H1 (cell line): Measurements from ENCODE around the gene ADAM22. TPM values are rescaled to one million over a fixed set of nuclear protein-coding genes. Genes with fewer than 3 reads are reported as not detected.

Experiments used
- CTCF ChIA-PET: fragments of 300-600 bp; sonication (Branson Sonifier 250); formaldehyde crosslinking; loops from one replicate; lab custom pipeline; 2021; ENCODE audit not compliant: partially characterized antibody; lab: Charles Lee
- POLR2A ChIA-PET: fragments of 300-600 bp; sonication (Branson Sonifier 250); formaldehyde crosslinking; loops from one replicate; lab custom pipeline; 2021; ENCODE audit warnings: inconsistent platforms; ENCODE audit not compliant: partially characterized antibody; lab: Charles Lee
- DNase-seq, 2 experiments: peaks; one replicate each; pipeline versions ENCODE4 v3.0.0 to v3.0.0-alpha.2; 2010 to 2022; ENCODE audit warnings: low spot score in 2 of 2, low read depth in 1 of 2, mixed read lengths in 1 of 2
- FAIRE-seq: peaks from 2 replicates; lab custom pipeline; 2011; peaks lifted over from hg19 to GRCh38; lab: Jason Lieb, UNC
- H2AFZ ChIP-seq: 2 replicates; pipeline ENCODE4 v1.8.1; 2012; ENCODE audit warnings: low read length, inconsistent platforms
- H2AK5ac ChIP-seq: 2 replicates; pipeline ENCODE4 v1.6.1; 2013; ENCODE audit warnings: low read depth, low read length
- H2BK120ac ChIP-seq: replicated peaks from 2 replicates; pipeline ENCODE3; 2013; ENCODE audit warnings: low read depth, low read length, inconsistent platforms
- H2BK12ac ChIP-seq: 2 replicates; pipeline ENCODE4 v1.6.1; 2013; ENCODE audit warnings: low read depth, low read length
- H2BK15ac ChIP-seq: 2 replicates; pipeline ENCODE4 v1.6.1; 2013; ENCODE audit warnings: low read length
- H2BK20ac ChIP-seq: 2 replicates; pipeline ENCODE4 v1.6.1; 2013; ENCODE audit warnings: low read length
- H2BK5ac ChIP-seq: 2 replicates; pipeline ENCODE4 v1.6.1; 2013; ENCODE audit warnings: low read depth, low read length
- H3K14ac ChIP-seq: 2 replicates; pipeline ENCODE4 v1.6.1; 2013; ENCODE audit warnings: inconsistent platforms; ENCODE audit not compliant: insufficient read length
- H3K18ac ChIP-seq: 2 replicates; pipeline ENCODE4 v1.6.1; 2013; ENCODE audit warnings: low read length; ENCODE audit errors: extremely low read depth
- H3K23ac ChIP-seq: 2 replicates; pipeline ENCODE4 v1.6.1; 2013; ENCODE audit warnings: inconsistent platforms; ENCODE audit not compliant: insufficient read length
- H3K23me2 ChIP-seq: 2 replicates; pipeline ENCODE4 v1.6.1; 2013; ENCODE audit warnings: low read depth, low read length
- H3K27ac ChIP-seq: 2 replicates; pipeline ENCODE4 v1.6.1; 2011; ENCODE audit warnings: low read depth, low read length, inconsistent platforms
- H3K27me3 ChIP-seq, 4 experiments: replicated peaks in 1 of 4; 1 replicate in 1 of 4; 2 replicates in 3 of 4; pipeline versions ENCODE4 v1.6.1 to v1.8.1; 2011 to 2013; ENCODE audit warnings: low read length in 3 of 4, mild to moderate bottlenecking in 3 of 4, inconsistent platforms in 2 of 4, mixed read lengths in 2 of 4, moderate library complexity in 1 of 4; ENCODE audit not compliant: control insufficient read depth in 3 of 4, insufficient read depth in 3 of 4; ENCODE audit errors: extremely low read depth in 1 of 4
- H3K36me3 ChIP-seq, 4 experiments: 2 replicates each; pipeline versions ENCODE4 v1.6.1 to v1.8.1; 2011 to 2013; ENCODE audit warnings: mild to moderate bottlenecking in 4 of 4, low read length in 3 of 4, moderate library complexity in 2 of 4, control low read depth in 1 of 4, inconsistent platforms in 1 of 4; ENCODE audit not compliant: insufficient read depth in 4 of 4, control insufficient read depth in 2 of 4
- H3K4ac ChIP-seq: replicated peaks from 2 replicates; pipeline ENCODE3; 2013; ENCODE audit warnings: low read length, low read depth, mixed read lengths, inconsistent platforms; ENCODE audit not compliant: insufficient read length
- H3K4me1 ChIP-seq, 4 experiments: replicated peaks in 1 of 4; 1 replicate in 1 of 4; 2 replicates in 3 of 4; pipeline versions ENCODE4 v1.6.1 to v1.8.1; 2011 to 2013; ENCODE audit warnings: low read length in 3 of 4, inconsistent platforms in 2 of 4, mixed read lengths in 1 of 4; ENCODE audit not compliant: insufficient read depth in 4 of 4, control insufficient read depth in 3 of 4
- H3K4me2 ChIP-seq, 2 experiments: 2 replicates each; pipeline versions ENCODE4 v1.6.1 to v1.8.1; 2011 to 2013; ENCODE audit warnings: low read depth in 2 of 2, low read length in 2 of 2, control low read depth in 1 of 2, inconsistent platforms in 1 of 2, mild to moderate bottlenecking in 1 of 2; ENCODE audit not compliant: insufficient read depth in 1 of 2
- H3K4me3 ChIP-seq, 4 experiments: fragments of 200-600, 300-600 bp in 1 of 4; sonication (generic), shearing (Covaris generic), sonication (Bioruptor Twin) in 1 of 4; 2 replicates each; pipeline versions ENCODE4 v1.5.1 to v1.8.1; 2011 to 2016; ENCODE audit warnings: low read length in 4 of 4, low read depth in 3 of 4, control low read depth in 2 of 4, inconsistent platforms in 2 of 4, mild to moderate bottlenecking in 2 of 4, mixed read lengths in 1 of 4, moderate library complexity in 1 of 4; ENCODE audit not compliant: insufficient read depth in 2 of 4; ENCODE audit errors: extremely low read depth in 1 of 4
- H3K56ac ChIP-seq: replicated peaks from 2 replicates; pipeline ENCODE3; 2013; ENCODE audit warnings: low read depth, mild to moderate bottlenecking, mixed read lengths, low read length, inconsistent platforms; ENCODE audit not compliant: insufficient read length
- H3K79me1 ChIP-seq: 2 replicates; pipeline ENCODE4 v1.6.1; 2013; ENCODE audit warnings: low read depth, low read length, control low read depth
- H3K79me2 ChIP-seq, 2 experiments: 2 replicates each; pipeline versions ENCODE4 v1.6.1 to v1.8.1; 2012 to 2013; ENCODE audit warnings: low read length in 2 of 2, mild to moderate bottlenecking in 2 of 2, inconsistent platforms in 1 of 2; ENCODE audit not compliant: insufficient read depth in 2 of 2, control insufficient read depth in 1 of 2
- H3K9ac ChIP-seq, 4 experiments: replicated peaks in 1 of 4; 1 replicate in 1 of 4; 2 replicates in 3 of 4; pipeline versions ENCODE4 v1.6.1 to v1.8.1; 2011 to 2013; ENCODE audit warnings: low read depth in 3 of 4, low read length in 3 of 4, control low read depth in 2 of 4, mild to moderate bottlenecking in 2 of 4, moderate library complexity in 2 of 4, inconsistent platforms in 1 of 4; ENCODE audit errors: extremely low read depth in 1 of 4
- H3K9me3 ChIP-seq, 2 experiments: 2 replicates each; pipeline versions ENCODE4 v1.6.1 to v1.8.1; 2012 to 2013; ENCODE audit warnings: mild to moderate bottlenecking in 2 of 2, moderate library complexity in 2 of 2, control low read depth in 1 of 2, inconsistent platforms in 1 of 2, low read depth in 1 of 2, low read length in 1 of 2, mixed read lengths in 1 of 2; ENCODE audit not compliant: insufficient read depth in 2 of 2
- H4K20me1 ChIP-seq, 2 experiments: replicated peaks in 1 of 2; 2 replicates each; pipeline versions ENCODE3 to v1.8.1; 2011 to 2013; ENCODE audit warnings: inconsistent platforms in 2 of 2, low read length in 2 of 2, mild to moderate bottlenecking in 1 of 2; ENCODE audit not compliant: insufficient read depth in 2 of 2, control insufficient read depth in 1 of 2
- H4K5ac ChIP-seq: 2 replicates; pipeline ENCODE4 v1.6.1; 2013; ENCODE audit warnings: low read length, low read depth, mixed read lengths, inconsistent platforms; ENCODE audit not compliant: insufficient read length
- H4K8ac ChIP-seq: 2 replicates; pipeline ENCODE4 v1.8.0; 2013; ENCODE audit warnings: mild to moderate bottlenecking, moderate library complexity, low read length, inconsistent platforms; ENCODE audit not compliant: insufficient read depth; ENCODE audit errors: extremely low read depth
- H4K91ac ChIP-seq: replicated peaks from 2 replicates; pipeline ENCODE3; 2013; ENCODE audit warnings: low read length, mixed read lengths, inconsistent platforms; ENCODE audit not compliant: insufficient read length
- CHD1 ChIP-seq: IDR thresholded peaks from 2 replicates; pipeline ENCODE4 v1.6.1; 2012; ENCODE audit warnings: low read depth, low read length, improper control_type of control experiment
- EZH2 ChIP-seq: fragments of 200-600 bp; sonication (generic); IDR thresholded peaks from 2 replicates; pipeline ENCODE4 v1.7.1; 2012; ENCODE audit warnings: low read depth, mild to moderate bottlenecking, moderate library complexity, low read length, inconsistent platforms; ENCODE audit not compliant: severe bottlenecking
- FOSL1 ChIP-seq: IDR thresholded peaks from 2 replicates; pipeline ENCODE4 v1.6.1; 2011; ENCODE audit warnings: mild to moderate bottlenecking, low read depth, low read length, moderate library complexity; ENCODE audit not compliant: insufficient read depth
- GABPA ChIP-seq: IDR thresholded peaks from 2 replicates; pipeline ENCODE4 v1.6.1; 2011; ENCODE audit warnings: mild to moderate bottlenecking, low read length, moderate library complexity, borderline replicate concordance; ENCODE audit not compliant: insufficient read depth
- KDM1A ChIP-seq: fragments of 200-600, 300-600 bp; sonication (generic); IDR thresholded peaks from 2 replicates; pipeline ENCODE4 v1.7.1; 2016; ENCODE audit warnings: mild to moderate bottlenecking, low read length, borderline replicate concordance
- MAFK ChIP-seq: IDR thresholded peaks from 2 replicates; pipeline ENCODE4 v1.6.1; 2012; ENCODE audit warnings: low read depth, mild to moderate bottlenecking, improper control_type of control experiment, low read length
- POLR2A ChIP-seq, 2 experiments: IDR thresholded peaks; 1 replicate in 1 of 2; 2 replicates in 1 of 2; pipeline ENCODE4 v1.6.1; 2011; ENCODE audit warnings: low read depth in 2 of 2, low read length in 2 of 2, mild to moderate bottlenecking in 2 of 2; ENCODE audit errors: control extremely low read depth in 1 of 2
- SAP30 ChIP-seq: fragments of 300-600 bp; sonication (generic); IDR thresholded peaks from 2 replicates; pipeline ENCODE4 v1.7.1; 2012; ENCODE audit warnings: low read length, moderate library complexity, mild to moderate bottlenecking, inconsistent platforms; ENCODE audit not compliant: insufficient read depth, insufficient replicate concordance
- SIRT6 ChIP-seq: IDR thresholded peaks from one replicate; pipeline ENCODE4 v1.7.1; 2012; ENCODE audit warnings: low read length, inconsistent platforms
- TCF12 ChIP-seq: IDR thresholded peaks from 2 replicates; pipeline ENCODE4 v1.6.1; 2011; ENCODE audit warnings: low read depth, mild to moderate bottlenecking, low read length
- YY1 ChIP-seq: IDR thresholded peaks from 2 replicates; pipeline ENCODE4 v1.6.1; 2011; ENCODE audit warnings: low read depth, mild to moderate bottlenecking, low read length
- WGBS, 2 experiments: shearing (Covaris generic) in 1 of 2; methylation state at CpG; one replicate each; pipeline versions ENCODE4 v1.1.6 to v1.1.7; 2013 to 2015; ENCODE audit warnings: low lambda C conversion rate in 2 of 2, mixed read lengths in 2 of 2, inconsistent platforms in 1 of 2, low coverage in 1 of 2, missing lambda C conversion rate in 1 of 2; ENCODE audit not compliant: insufficient replicate concordance in 2 of 2, insufficient coverage in 1 of 2, insufficient read length in 1 of 2; ENCODE audit errors: extremely low coverage in 1 of 2, missing lambda C conversion rate in 1 of 2; 5-methylcytosine and 5-hydroxymethylcytosine counted together
- polyA plus RNA-seq, 7 experiments: library from polyadenylated mRNA; depleted of rRNA in 3 of 7; stranded (reverse) in 5 of 7; unstranded in 2 of 7; fragments of >200 nt in 5 of 7; fragments of 200-250 nt in 2 of 7; gene quantifications; 1 replicate in 5 of 7; 2 replicates in 1 of 7; 4 replicates in 1 of 7; pipeline versions ENCODE4 v1.2.1 to v1.2.3, GENCODE V29; 2011 to 2013; ENCODE audit warnings: missing spikeins in 2 of 7, mixed read lengths in 2 of 7
- total RNA-seq: library from RNA; stranded (reverse); fragmentation: NEBNext Ultra II Directional; extraction: Animal tissue kit (Norgen Biotek cat#: 25700); gene quantifications from 2 replicates; pipeline ENCODE4 v1.2.1, GENCODE V29; 2021

The ADAM22 gene
- total and polyA plus RNA-seq, 2 of the 8 experiments (the other 6 are each of a cell fraction or from before 2014, with no cell fraction given) = 4.6 to 21.4 TPM

- FAIRE-seq (no peak), DNase-seq (no peak)
- no peak overlapping the region for H3K23ac ChIP-seq
- no peak overlapping the region for H3K56ac ChIP-seq
- 95% methylated on average over 3 of the region's 3 CpGs; no CpG with 5 or more reads in 1 of the 2 experiments for WGBS, 2 experiments
- H3K27me3 ChIP-seq = no peaks in the 10 kb centered on the region
- H2BK12ac ChIP-seq = no peak overlapping the region
- H3K79me1 ChIP-seq = no peaks in the 10 kb centered on the region
- H2AK5ac ChIP-seq = no peak overlapping the region
- no peak overlapping the region for H3K4me2 ChIP-seq
- H4K20me1 ChIP-seq = no peaks in the 10 kb centered on the region
- ChIA-PET CTCF (interaction anchor here (1.2 to 1.4 kb wide), 3 partner anchors 10 to 19 kb away, joined by 3 to 4 read pairs (median 3); partner anchors contain the start of gene ADAM22), POLR2A (interaction anchor here (1.9 kb wide), 1 partner anchor 10 kb away, joined by 14 read pairs; the partner anchor contains the start of gene ADAM22)
- no peaks in the 10 kb centered on the region for H3K4me1 ChIP-seq
- no peak for TF ChIP-seq POLR2A (IDR thresholded peaks at IDR 0.05; ENCODE audit: control extremely low read depth in 1 of 2, low read depth in 2 of 2, low read length in 2 of 2)
- no peak for TF ChIP-seq TCF12
- TF ChIP-seq KDM1A = no peak
- TF ChIP-seq EZH2 = no peak
- no peak for TF ChIP-seq SAP30
- no peak for TF ChIP-seq YY1
- TF ChIP-seq SIRT6 = no peak
- TF ChIP-seq CHD1 = no peak
- TF ChIP-seq MAFK = no peak
- TF ChIP-seq FOSL1 = no peak
- no peak for TF ChIP-seq GABPA
- H3K36me3 ChIP-seq = peaks cover 0 to 4% (median under 1%) of the 10 kb centered on the region in 4 experiments; a peak in 1 of 8 replicates
- no peak overlapping the region for H4K91ac ChIP-seq
- H4K5ac ChIP-seq = no peak overlapping the region
- no peak overlapping the region for H3K9ac ChIP-seq
- no peak overlapping the region for H3K4ac ChIP-seq
- H4K8ac ChIP-seq = no peak overlapping the region
- no peak overlapping the region for H2BK120ac ChIP-seq
- H2BK15ac ChIP-seq = no peak overlapping the region
- H2AFZ ChIP-seq = no peak overlapping the region
- no peaks in the 10 kb centered on the region for H3K79me2 ChIP-seq
- no peaks in the 10 kb centered on the region for H3K23me2 ChIP-seq
- no peak overlapping the region for H3K4me3 ChIP-seq
- H2BK20ac ChIP-seq = no peak overlapping the region
- H3K27ac ChIP-seq = no peak overlapping the region
- no peak overlapping the region for H3K18ac ChIP-seq
- no peaks in the 10 kb centered on the region for H3K9me3 ChIP-seq
- no peak overlapping the region for H2BK5ac ChIP-seq
- no peak overlapping the region for H3K14ac ChIP-seq
Observed at GRCh38 chr7:87944547-87944946, 10.5 kb downstream of the ADAM22 start.
